Hematopoietic multipotent progenitor cell treated with erythropoietin and hydrocortisone succinate and interleukin-3 and kit ligand, for 17 days (in vitro differentiated cells): ENCODE data around the gene LRRC1.

Source experiments
- DNase-seq: peaks from one replicate; pipeline ENCODE4 v3.0.0-alpha.2; 2015; ENCODE audit warnings: low spot score

The LRRC1 gene

GRCh38 chr6:53961679-53962370 lies 167.0 kb downstream of the LRRC1 start:
- no peak for DNase-seq

- DNase-seq = no peak
Measured at GRCh38 chr6:53962646-53963045, 167.8 kb downstream of the LRRC1 start.

GRCh38 chr6:53967415-53967814 lies 172.6 kb downstream of the LRRC1 start:
- DNase-seq = no peak
